Peyer's patch (tissue), 4 donors: ENCODE measurements around the gene LIPJ.

Source experiments
- CTCF ChIP-seq, 6 experiments: fragments of 450-650 bp in 4 of 6; fragments of 200-600 bp in 2 of 6; sonication (generic) in 1 of 6; IDR thresholded peaks; one replicate each; pipeline ENCODE4 v1.5.1; 2017 to 2019; ENCODE audit warnings: antibody characterized with exemption in 6 of 6, mild to moderate bottlenecking in 3 of 6, moderate library complexity in 1 of 6
- POLR2A ChIP-seq, 2 donors: fragments of 450-650 bp; IDR thresholded peaks; one replicate each; pipeline ENCODE4 v1.5.1; 2017; ENCODE audit warnings: antibody characterized with exemption in 2 of 2, mild to moderate bottlenecking in 2 of 2, moderate library complexity in 2 of 2

GRCh38 chr10:88562152-88562551 is 24.4 kb upstream of the LIPJ start:
- no peak for TF ChIP-seq CTCF (IDR thresholded peaks at IDR 0.05)
- TF ChIP-seq POLR2A (IDR thresholded peaks at IDR 0.05): no peak
